Duodenal mucosa (tissue), 2 donors: Measurements from ENCODE around the gene TSHZ2.
"Not testable (repeated sequence)": the region's sequence is repeated elsewhere in the genome, so short reads cannot be mapped to it uniquely, and the experiment has no call there.

Experiments
- H3K27ac ChIP-seq: one replicate; pipeline ENCODE4 v1.7.0; 2013; ENCODE audit warnings: low read depth, low read length
- H3K27me3 ChIP-seq, 2 donors: one replicate each; pipeline ENCODE4 v1.7.0; 2013; ENCODE audit warnings: low read length in 2 of 2, control low read depth in 1 of 2; ENCODE audit not compliant: insufficient read depth in 2 of 2, control insufficient read depth in 1 of 2
- H3K36me3 ChIP-seq, 2 donors: one replicate each; pipeline ENCODE4 v1.7.0; 2013; ENCODE audit warnings: low read length in 2 of 2, control low read depth in 1 of 2; ENCODE audit not compliant: insufficient read depth in 2 of 2, control insufficient read depth in 1 of 2
- H3K4me1 ChIP-seq, 2 donors: one replicate each; pipeline ENCODE4 v1.7.0; 2013; ENCODE audit warnings: low read length in 2 of 2, control low read depth in 1 of 2; ENCODE audit not compliant: insufficient read depth in 2 of 2, control insufficient read depth in 1 of 2
- H3K4me3 ChIP-seq, 2 donors: one replicate each; pipeline ENCODE4 v1.7.0; 2013; ENCODE audit warnings: low read length in 2 of 2, low read depth in 1 of 2
- H3K9ac ChIP-seq, 2 donors: one replicate each; pipeline ENCODE4 v1.7.0; 2013; ENCODE audit warnings: low read length in 2 of 2, low read depth in 1 of 2
- H3K9me3 ChIP-seq, 2 donors: one replicate each; pipeline ENCODE4 v1.7.0; 2013; ENCODE audit warnings: low read length in 2 of 2, control low read depth in 1 of 2; ENCODE audit not compliant: control insufficient read depth in 1 of 2

Gene TSHZ2

DNA sequence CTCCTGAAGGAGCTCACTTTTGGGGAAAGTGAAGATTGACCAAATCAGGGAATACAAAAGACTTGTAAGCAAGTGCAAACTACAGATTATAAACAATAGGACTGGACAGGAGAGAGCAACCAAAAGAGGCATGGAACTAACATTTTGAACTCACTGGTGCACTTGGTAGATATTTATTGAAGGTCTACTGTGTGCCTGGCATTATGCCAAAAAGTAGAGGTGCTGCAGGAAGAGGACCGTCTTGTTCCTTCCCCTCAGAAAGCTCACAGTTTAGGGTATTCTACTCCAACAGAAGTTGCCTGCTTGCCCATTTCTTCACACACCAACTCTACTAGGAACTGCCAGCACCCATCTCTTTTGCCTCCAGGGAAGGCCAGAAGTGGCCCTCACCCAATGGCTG lies 10.0 kb upstream of the TSHZ2 start:
- Histone ChIP-seq H3K36me3 (no peaks in the 10 kb centered on the region), H3K9ac (no peak overlapping the region), H3K27me3 (no peaks in the 10 kb centered on the region)

DNA sequence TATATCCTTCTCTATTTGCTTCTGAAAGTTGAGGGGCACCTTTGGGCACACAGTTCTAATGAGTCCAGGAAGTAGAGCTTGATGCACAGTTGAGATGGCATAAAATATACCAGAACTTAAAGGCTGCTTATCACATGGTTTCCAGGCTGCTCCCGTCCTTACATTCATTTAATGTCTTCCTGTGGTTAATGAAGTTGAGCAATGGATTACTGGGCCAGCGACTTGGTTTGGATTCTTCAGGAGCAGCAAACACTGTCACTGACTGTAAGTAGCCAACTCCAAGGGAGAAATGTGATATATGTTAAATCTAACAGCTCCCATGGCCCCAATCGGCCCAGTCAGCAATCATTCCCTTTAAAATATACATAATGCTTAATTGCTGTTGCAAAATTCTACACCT lies 9.0 kb upstream of the TSHZ2 start:
- Histone ChIP-seq H3K27me3 (peaks cover 0 to 3% of the 10 kb centered on the region in 2 donors), H3K36me3 (no peaks in the 10 kb centered on the region), H3K4me3 (no peak overlapping the region), H3K9me3 (no peaks in the 10 kb centered on the region), H3K9ac (no peak overlapping the region), H3K27ac (no peak overlapping the region), H3K4me1 (no peaks in the 10 kb centered on the region)

More for the DNA sequence above, 10.0 kb upstream of the TSHZ2 start:
- Histone ChIP-seq H3K4me1 (no peaks in the 10 kb centered on the region), H3K27ac (no peak overlapping the region), H3K9me3 (no peaks in the 10 kb centered on the region), H3K4me3 (no peak overlapping the region)

DNA sequence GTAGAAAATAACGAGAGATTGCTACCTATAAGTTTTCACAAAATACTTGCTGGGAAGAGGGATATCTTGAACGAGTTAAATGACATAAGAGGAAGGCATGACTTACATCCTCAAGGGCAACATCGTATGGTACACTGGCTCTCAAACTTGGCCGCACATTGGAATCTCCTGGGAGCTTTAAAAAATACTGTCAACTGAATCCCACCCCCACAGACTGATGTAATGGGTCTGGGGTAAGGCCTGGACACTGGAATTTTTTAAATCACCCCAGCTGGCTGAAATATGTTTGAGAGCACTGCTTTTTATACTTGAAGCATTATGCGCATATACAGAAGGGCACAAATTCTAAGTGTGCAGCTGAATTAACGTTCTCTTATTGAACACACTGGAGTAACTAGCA lies 8.0 kb upstream of the TSHZ2 start:
- Histone ChIP-seq H3K9me3 (no peaks in the 10 kb centered on the region), H3K36me3 (no peaks in the 10 kb centered on the region), H3K4me1 (no peaks in the 10 kb centered on the region), H3K27me3 (peaks cover 0 to 3% of the 10 kb centered on the region in 2 donors), H3K9ac (no peak overlapping the region), H3K4me3 (no peak overlapping the region), H3K27ac (no peak overlapping the region)

DNA sequence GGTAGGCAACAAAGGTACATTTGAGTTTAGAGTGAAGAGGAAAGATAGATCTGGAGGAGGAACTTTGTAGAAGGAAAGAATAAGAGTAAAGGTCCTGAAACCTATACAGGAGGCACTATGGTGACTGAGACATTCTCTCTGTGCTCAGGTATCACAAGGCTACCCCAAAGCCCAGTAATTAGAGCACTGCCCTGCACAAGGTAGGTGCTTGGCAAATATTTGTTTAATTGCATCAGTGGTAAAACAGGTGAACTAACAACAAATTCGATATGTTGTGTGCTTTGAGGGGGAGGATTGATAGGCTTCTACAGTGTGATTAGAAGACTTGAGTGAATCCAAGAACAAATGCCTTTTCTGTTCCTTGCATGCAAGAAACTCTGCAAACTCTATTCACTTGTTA lies 6.8 kb upstream of the TSHZ2 start:
- H3K9me3 ChIP-seq: no peaks in the 10 kb centered on the region
- H3K27ac ChIP-seq: no peak overlapping the region
- no peaks in the 10 kb centered on the region for H3K4me1 ChIP-seq
- H3K36me3 ChIP-seq: no peaks in the 10 kb centered on the region
- peaks cover 0 to 3% of the 10 kb centered on the region in 2 donors for H3K27me3 ChIP-seq
- H3K4me3 ChIP-seq: no peak overlapping the region
- no peak overlapping the region for H3K9ac ChIP-seq

DNA sequence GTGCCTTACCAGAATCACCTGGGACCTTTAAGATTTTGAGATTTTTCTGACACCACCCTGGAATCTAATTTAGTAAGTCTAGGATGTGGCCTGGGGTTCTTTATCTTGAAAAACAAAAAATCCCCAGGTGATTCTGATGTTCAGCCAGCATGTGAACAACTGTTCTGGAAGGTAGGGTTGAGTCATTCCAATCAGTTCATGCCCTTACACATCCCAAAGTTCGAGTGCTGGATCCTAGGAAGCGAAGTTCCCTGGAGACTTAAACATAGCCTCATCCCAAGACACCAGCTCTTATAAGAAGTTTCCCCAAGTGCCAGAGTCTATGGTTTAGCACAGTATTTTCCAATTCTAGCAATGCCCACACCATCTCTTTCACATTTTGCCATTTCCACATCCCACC lies 6.3 kb upstream of the TSHZ2 start:
- Histone ChIP-seq H3K4me1 (no peaks in the 10 kb centered on the region), H3K36me3 (no peaks in the 10 kb centered on the region), H3K27me3 (peaks cover 0 to 3% of the 10 kb centered on the region in 2 donors), H3K9me3 (no peaks in the 10 kb centered on the region), H3K4me3 (no peak overlapping the region), H3K9ac (no peak overlapping the region), H3K27ac (no peak overlapping the region)

DNA sequence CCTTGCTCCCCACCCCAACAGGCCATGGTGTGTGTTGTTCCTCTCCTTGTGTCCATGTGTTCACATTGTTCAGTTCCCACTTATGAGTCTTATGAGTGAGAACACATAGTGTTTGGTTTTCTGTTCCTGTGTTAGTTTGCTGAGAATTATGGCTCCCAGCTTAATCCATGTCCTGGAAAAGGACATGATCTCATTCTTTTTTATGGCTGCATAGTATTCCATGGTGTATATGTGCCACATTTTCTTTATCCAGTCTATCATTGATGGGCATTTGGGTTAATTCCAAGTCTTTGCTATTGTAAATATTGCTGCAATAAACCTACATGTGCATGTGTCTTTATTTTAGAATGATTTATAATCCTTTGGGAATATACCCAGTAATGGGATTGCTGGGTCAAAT lies 5.6 kb upstream of the TSHZ2 start:
- not testable (repeated sequence) for H3K27me3 ChIP-seq, H3K27ac ChIP-seq, H3K36me3 ChIP-seq, H3K9ac ChIP-seq, H3K9me3 ChIP-seq, H3K4me3 ChIP-seq, H3K4me1 ChIP-seq

DNA sequence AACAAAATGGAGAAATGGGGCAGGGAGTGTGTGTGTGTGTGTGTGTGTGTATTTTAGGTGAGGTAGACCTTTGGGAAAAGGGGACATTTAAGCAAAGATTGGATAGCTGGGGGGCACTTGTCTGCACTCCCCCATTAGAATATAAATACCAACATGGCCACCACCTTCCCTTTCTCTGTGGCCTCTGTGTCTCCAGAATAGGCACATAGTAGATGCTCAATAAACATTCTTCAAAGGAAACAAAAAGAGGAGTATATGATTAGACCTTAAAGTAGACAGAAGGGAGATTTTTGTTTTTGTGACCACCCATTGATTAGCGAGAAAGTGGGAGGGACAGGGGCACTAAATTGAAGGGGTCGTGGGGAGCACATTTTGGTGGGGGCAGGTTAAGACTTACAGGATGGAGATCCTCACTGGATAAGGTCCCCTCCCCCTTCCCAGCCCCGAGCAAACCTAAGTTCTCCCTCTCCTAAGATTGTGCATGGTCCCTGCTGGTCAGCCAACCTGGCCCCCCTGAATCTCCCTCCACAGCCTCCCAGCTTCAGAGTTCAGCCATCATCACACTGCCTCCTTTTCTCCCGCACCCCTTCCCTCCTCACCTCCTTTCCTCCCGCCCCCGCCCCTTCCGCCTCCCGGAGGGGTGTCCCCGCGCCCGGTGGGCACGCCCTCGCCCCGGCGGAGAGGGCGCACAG lies 514 bp upstream of the TSHZ2 start:
- Histone ChIP-seq H3K27ac (no peak overlapping the region), H3K4me1 (peaks cover 5 to 17% of the 10 kb centered on the region in 2 donors), H3K4me3 (peak overlapping the region; percentile 81 to 88), H3K9ac (no peak overlapping the region), H3K27me3 (peaks cover 0 to 3% of the 10 kb centered on the region in 2 donors), H3K9me3 (no peaks in the 10 kb centered on the region), H3K36me3 (no peaks in the 10 kb centered on the region)

DNA sequence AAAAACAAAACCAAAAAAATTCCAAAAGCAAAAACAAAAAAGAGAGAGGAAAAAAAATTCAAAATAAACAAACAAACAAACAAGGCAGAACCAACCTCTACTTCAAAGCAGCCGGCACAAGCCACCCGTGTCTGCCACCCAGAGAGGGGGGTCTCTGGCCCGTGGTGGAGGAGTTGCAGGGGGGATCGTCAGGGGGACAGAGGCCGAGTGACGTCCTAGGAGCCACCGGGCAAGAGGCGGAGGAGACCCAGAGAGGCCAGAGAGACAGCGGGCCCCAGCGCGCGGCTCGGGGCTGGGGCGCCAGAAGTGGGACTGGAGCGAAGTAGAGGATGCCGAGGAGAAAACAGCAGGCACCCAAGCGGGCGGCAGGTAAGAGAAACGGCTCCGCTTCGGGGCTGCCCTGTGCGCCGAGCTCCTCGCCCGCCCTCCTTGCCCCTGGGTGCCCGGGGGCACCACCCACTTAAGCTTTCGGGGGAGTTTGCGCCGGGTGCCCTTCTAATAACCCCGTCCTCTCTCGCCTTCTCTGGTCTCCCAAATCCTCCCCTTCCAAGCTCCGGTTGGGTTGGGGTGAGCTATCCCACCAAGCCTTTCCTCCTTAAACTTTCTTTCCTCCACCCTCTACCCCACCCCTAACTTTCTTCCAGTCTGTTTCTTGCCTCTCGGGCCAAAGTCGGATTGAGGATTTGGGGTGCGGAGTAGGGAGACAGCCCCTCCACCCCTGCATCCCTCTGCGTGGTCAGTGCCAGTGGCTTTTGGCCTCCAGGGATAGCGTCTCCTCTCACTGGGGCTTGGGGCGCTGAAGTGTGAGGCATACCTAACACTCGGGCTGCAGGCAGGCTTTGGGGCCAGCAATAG lies 1.0 kb downstream of the TSHZ2 start:
- Histone ChIP-seq H3K36me3 (no peaks in the 10 kb centered on the region), H3K27me3 (no peaks in the 10 kb centered on the region), H3K27ac (no peak overlapping the region), H3K9me3 (no peaks in the 10 kb centered on the region), H3K9ac (peak overlapping the region; percentile 63 to 67), H3K4me3 (peak overlapping the region; percentile 81 to 88), H3K4me1 (peaks cover 5 to 17% of the 10 kb centered on the region in 2 donors)

DNA sequence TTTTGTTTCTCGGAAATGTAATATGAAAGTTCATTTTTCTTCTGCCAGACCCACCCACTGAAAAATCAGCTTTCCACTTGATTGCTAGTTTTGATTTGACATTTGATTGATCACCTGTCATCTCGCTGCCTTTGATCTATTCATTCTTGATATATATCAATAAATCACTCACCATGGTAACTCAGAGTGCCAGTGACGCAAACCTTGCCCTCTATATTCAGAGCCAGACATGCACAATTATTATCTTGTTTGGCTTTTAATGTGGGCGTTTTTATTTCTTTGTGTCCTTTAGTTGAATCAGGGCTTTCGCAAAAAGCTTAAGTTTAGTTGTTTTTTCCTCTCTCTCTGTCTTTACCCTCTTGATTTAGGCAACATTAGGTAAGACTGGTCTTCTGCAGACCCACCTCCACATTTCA lies 2.0 kb downstream of the TSHZ2 start:
- Histone ChIP-seq H3K4me3 (peak overlapping the region; percentile 81 to 88), H3K9ac (peak overlapping the region in 1 of 2 donors; percentile 67), H3K36me3 (no peaks in the 10 kb centered on the region), H3K9me3 (no peaks in the 10 kb centered on the region), H3K27ac (no peak overlapping the region), H3K4me1 (peaks cover 5 to 17% of the 10 kb centered on the region in 2 donors), H3K27me3 (no peaks in the 10 kb centered on the region)

DNA sequence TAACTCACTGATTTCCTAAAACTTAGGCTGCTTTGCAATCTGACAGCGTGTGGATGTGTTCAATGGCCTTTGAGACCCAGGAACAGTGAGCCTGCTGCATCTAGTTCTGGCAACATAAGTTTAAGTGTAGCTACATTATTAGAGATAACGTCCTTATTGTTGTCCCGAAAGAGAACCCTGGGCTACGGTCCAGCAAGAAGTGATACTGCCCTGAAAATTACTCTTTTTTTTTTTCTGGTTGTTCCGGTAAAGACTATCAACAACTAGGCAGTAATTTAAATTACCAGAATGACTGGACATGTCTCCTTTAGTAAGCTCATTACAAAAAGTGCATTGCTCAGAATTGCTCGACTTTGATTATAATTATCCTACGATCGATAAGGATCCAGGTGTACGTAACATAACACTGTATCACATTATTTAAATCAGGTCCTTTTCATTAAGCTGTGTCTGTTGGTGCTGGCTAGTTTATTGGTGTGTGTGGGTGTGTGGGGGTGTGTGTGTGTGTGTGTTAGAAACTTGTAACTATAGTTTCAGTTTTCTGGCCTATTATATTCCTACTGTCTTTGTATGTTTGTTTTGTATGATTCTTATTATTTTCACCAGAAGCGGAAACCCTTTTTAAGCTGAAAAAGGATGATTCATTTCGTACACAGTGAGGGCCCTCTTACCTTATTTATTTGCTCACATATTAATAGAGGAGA lies 3.0 kb downstream of the TSHZ2 start:
- Histone ChIP-seq H3K27me3 (no peaks in the 10 kb centered on the region), H3K4me1 (peaks cover 5 to 17% of the 10 kb centered on the region in 2 donors), H3K36me3 (no peaks in the 10 kb centered on the region), H3K27ac (no peak overlapping the region), H3K9ac (peak overlapping the region in 1 of 2 donors; percentile 2), H3K9me3 (no peaks in the 10 kb centered on the region), H3K4me3 (peak overlapping the region; percentile 81 to 88)
